Measurements from ENCODE around the gene CDKN2AIP. TPM values are rescaled to one million over a fixed set of nuclear protein-coding genes. Genes with fewer than 3 reads are reported as not detected.

The CDKN2AIP gene
- total RNA-seq, 4 donors from 2014 or later, result 20.9 to 30.8 (median 26.1) TPM

DNA sequence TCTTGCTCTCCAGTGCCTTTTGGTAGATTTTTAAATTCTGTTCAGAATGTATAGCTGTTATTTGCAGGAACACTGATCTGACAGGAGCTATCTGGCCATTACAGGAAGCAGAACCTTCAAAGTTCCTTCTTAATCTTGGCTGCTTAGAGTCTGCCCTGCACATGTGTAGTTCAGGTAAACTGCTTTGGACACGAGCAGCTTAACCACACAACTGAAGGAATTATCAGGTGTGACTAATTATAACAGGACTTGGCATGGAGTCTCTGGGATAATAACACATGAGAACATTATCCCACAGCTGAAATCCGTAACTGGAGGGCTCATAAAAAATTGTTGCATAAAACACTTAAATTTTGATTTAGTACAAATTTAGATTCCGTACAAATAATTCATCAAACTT is 48.8 kb downstream of the CDKN2AIP start:
- H3K4me3 ChIP-seq (ENCODE audit: low read depth, poor library complexity, severe bottlenecking), result no peak overlapping the region
- 79 to 86% methylated on average over 3 of the region's 3 CpGs for WGBS, 2 donors
- no peak for DNase-seq (ENCODE audit: low spot score in 2 of 2)
- no peak for TF ChIP-seq POLR2A (IDR thresholded peaks at IDR 0.05)
- TF ChIP-seq, protein P1, sequence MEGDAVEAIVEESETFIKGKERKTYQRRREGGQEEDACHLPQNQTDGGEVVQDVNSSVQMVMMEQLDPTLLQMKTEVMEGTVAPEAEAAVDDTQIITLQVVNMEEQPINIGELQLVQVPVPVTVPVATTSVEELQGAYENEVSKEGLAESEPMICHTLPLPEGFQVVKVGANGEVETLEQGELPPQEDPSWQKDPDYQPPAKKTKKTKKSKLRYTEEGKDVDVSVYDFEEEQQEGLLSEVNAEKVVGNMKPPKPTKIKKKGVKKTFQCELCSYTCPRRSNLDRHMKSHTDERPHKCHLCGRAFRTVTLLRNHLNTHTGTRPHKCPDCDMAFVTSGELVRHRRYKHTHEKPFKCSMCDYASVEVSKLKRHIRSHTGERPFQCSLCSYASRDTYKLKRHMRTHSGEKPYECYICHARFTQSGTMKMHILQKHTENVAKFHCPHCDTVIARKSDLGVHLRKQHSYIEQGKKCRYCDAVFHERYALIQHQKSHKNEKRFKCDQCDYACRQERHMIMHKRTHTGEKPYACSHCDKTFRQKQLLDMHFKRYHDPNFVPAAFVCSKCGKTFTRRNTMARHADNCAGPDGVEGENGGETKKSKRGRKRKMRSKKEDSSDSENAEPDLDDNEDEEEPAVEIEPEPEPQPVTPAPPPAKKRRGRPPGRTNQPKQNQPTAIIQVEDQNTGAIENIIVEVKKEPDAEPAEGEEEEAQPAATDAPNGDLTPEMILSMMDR (IDR thresholded peaks at IDR 0.05), result no peak
- intact Hi-C loops (cut with DNase I; ENCODE audit: low total_unique reads), result no loop called here

DNA sequence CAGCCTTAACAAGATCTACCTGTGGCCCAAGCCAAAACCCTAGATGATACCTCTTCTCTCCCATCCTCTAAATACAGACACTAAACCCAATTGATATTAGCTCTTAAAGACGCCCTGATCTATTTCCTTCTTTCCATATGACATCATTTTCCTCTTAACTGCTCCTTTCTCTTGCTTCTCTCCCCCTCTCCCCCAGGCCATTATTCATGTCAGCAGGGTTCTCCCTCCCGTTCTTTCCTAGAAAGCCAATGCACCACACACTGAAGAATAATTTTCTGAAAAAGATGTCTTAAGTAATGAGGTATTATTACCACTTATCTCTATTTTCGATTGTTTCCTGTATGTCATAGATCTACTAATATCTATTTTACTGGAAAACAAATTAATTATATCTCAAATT is 50.7 kb downstream of the CDKN2AIP start:
- intact Hi-C loops (cut with DNase I; ENCODE audit: low total_unique reads), result no loop called here
- no peak for DNase-seq (ENCODE audit: low spot score in 2 of 2)
- H3K4me3 ChIP-seq (ENCODE audit: low read depth, poor library complexity, severe bottlenecking), result no peak overlapping the region
- TF ChIP-seq, protein P1 (IDR thresholded peaks at IDR 0.05), result no peak
- no peak for TF ChIP-seq POLR2A (IDR thresholded peaks at IDR 0.05)
- WGBS, 2 donors, result 62 to 73% methylated on average over 3 of the region's 3 CpGs

Other genes with a start within 250 kb of the CDKN2AIP start
- not detected for gene CLDN22, start 124.4 kb upstream of the CDKN2AIP start, total RNA-seq
- gene CLDN24, start 122.2 kb upstream of the CDKN2AIP start, total RNA-seq, result not detected
- 10 to 100 TPM in 3 of 4 donors, 1 to 10 TPM in 1; 9.2 to 13.3 (median 11.0) TPM for gene ING2, start 60.4 kb downstream of the CDKN2AIP start, total RNA-seq
- 10 to 100 TPM in 3 of 4 donors, 1 to 10 TPM in 1; 8.5 to 18.9 (median 13.7) TPM for gene RWDD4, start 214.5 kb downstream of the CDKN2AIP start, total RNA-seq
- 10 to 100 TPM; 30.3 to 41.7 (median 34.0) TPM for gene TRAPPC11, start 214.7 kb downstream of the CDKN2AIP start, total RNA-seq